HepG2 (cell line): Measurements from ENCODE around the gene DLG4. TPM values are rescaled to one million over a fixed set of nuclear protein-coding genes. Genes with fewer than 3 reads are reported as not detected.

Source experiments
- GATA4 ChIP-seq: sonication (generic); IDR thresholded peaks from 2 replicates; pipeline ENCODE4 v1.6.1; 2016; ENCODE audit warnings: antibody characterized with exemption, low read depth, borderline replicate concordance
- HDAC2 ChIP-seq: sonication (generic); formaldehyde crosslinking; IDR thresholded peaks from 2 replicates; pipeline ENCODE4 v1.4.0; 2020; ENCODE audit warnings: missing genetic modification reagents
- HOXA3 ChIP-seq: sonication (generic); formaldehyde crosslinking; IDR thresholded peaks from 2 replicates; pipeline ENCODE4 v1.5.0; 2020; ENCODE audit warnings: missing genetic modification reagents
- IRF2 ChIP-seq: IDR thresholded peaks from 2 replicates; pipeline ENCODE4 v1.6.1; 2018; ENCODE audit warnings: missing genetic modification reagents, missing compliant biosample characterization
- KDM6A ChIP-seq: IDR thresholded peaks from 2 replicates; pipeline ENCODE4 v1.6.1; 2016; ENCODE audit warnings: low read depth
- PHF21A ChIP-seq: sonication (generic); formaldehyde crosslinking; IDR thresholded peaks from 2 replicates; pipeline ENCODE4 v1.5.0; 2020; ENCODE audit warnings: mild to moderate bottlenecking, missing genetic modification reagents
- POGZ ChIP-seq: sonication (generic); formaldehyde crosslinking; IDR thresholded peaks from 2 replicates; pipeline ENCODE4 v1.4.0; 2020; ENCODE audit warnings: mild to moderate bottlenecking, missing genetic modification reagents
- POLR2AphosphoS5 ChIP-seq: IDR thresholded peaks from 2 replicates; pipeline ENCODE4 v1.6.1; 2012; ENCODE audit warnings: low read depth, low read length
- RXRA ChIP-seq: sonication (generic); formaldehyde crosslinking; IDR thresholded peaks from 2 replicates; pipeline ENCODE4 v1.5.1; 2020; ENCODE audit warnings: missing genetic modification reagents
- SNRNP70 ChIP-seq: fragments of 200-400 bp; formaldehyde crosslinking; IDR thresholded peaks from 2 replicates; pipeline ENCODE4 v1.6.1; 2017; ENCODE audit warnings: mild to moderate bottlenecking, low read depth, low read length, moderate library complexity
- SP1 ChIP-seq, 2 experiments: fragments of 450-650 bp in 1 of 2; sonication (generic) in 1 of 2; formaldehyde crosslinking in 1 of 2; IDR thresholded peaks; 2 replicates each; pipeline versions ENCODE4 v1.4.0 to v1.6.1; 2016 to 2020; ENCODE audit warnings: missing genetic modification reagents in 1 of 2
- SSRP1 ChIP-seq: IDR thresholded peaks from 2 replicates; pipeline ENCODE4 v1.6.1; 2016; ENCODE audit warnings: control low read depth
- TARDBP ChIP-seq: sonication (generic); formaldehyde crosslinking; IDR thresholded peaks from 2 replicates; pipeline ENCODE4 v1.8.0; 2022; ENCODE audit warnings: mild to moderate bottlenecking, missing genetic modification reagents
- THAP11 ChIP-seq: IDR thresholded peaks from 2 replicates; pipeline ENCODE4 v1.6.1; 2016; ENCODE audit warnings: missing biosample characterization, missing genetic modification reagents
- U2AF2 ChIP-seq: fragments of 200-400 bp; formaldehyde crosslinking; IDR thresholded peaks from 2 replicates; pipeline ENCODE4 v1.6.1; 2017; ENCODE audit warnings: low read depth, mild to moderate bottlenecking, low read length
- ZBTB42 ChIP-seq: sonication (generic); formaldehyde crosslinking; IDR thresholded peaks from 2 replicates; pipeline ENCODE4 v1.5.0; 2020; ENCODE audit warnings: mild to moderate bottlenecking, missing genetic modification reagents
- ZNF10 ChIP-seq: sonication (generic); formaldehyde crosslinking; IDR thresholded peaks from 2 replicates; pipeline ENCODE4 v1.4.0; 2020; ENCODE audit warnings: mild to moderate bottlenecking, low read depth, missing genetic modification reagents, borderline replicate concordance
- ZNF121 ChIP-seq: sonication (generic); formaldehyde crosslinking; IDR thresholded peaks from 2 replicates; pipeline ENCODE4 v1.5.0; 2020; ENCODE audit warnings: mild to moderate bottlenecking, missing genetic modification reagents
- ZNF282 ChIP-seq: fragments of 450-650 bp; IDR thresholded peaks from 2 replicates; pipeline ENCODE4 v1.6.1; 2018; ENCODE audit not compliant: partially characterized antibody
- ZNF703 ChIP-seq: sonication (generic); formaldehyde crosslinking; IDR thresholded peaks from 2 replicates; pipeline ENCODE4 v1.5.1; 2020; ENCODE audit warnings: missing genetic modification reagents, mild to moderate bottlenecking, moderate library complexity, borderline replicate concordance
- ZNF709 ChIP-seq: sonication (generic); formaldehyde crosslinking; IDR thresholded peaks from 2 replicates; pipeline ENCODE4 v1.5.0; 2020; ENCODE audit warnings: mild to moderate bottlenecking, missing genetic modification reagents
- ZNF788 ChIP-seq: sonication (generic); formaldehyde crosslinking; IDR thresholded peaks from 2 replicates; pipeline ENCODE4 v1.5.0; 2020; ENCODE audit warnings: mild to moderate bottlenecking, missing genetic modification reagents, borderline replicate concordance
- polyA plus RNA-seq, 8 experiments: library from polyadenylated mRNA; depleted of rRNA in 3 of 8; stranded (reverse) in 7 of 8; unstranded in 1 of 8; fragments of >200 nt; fragmentation: Illumina TruSeq in 4 of 8; extraction: Trizol in 4 of 8; gene quantifications; 2 replicates each; pipeline versions ENCODE4 v1.2.1 to v1.2.3, GENCODE V29; 2011 to 2016; ENCODE audit warnings: low read depth in 4 of 8, missing spikeins in 1 of 8, mixed read lengths in 1 of 8; ENCODE audit not compliant: insufficient read depth in 1 of 8
- total RNA-seq, 5 experiments: library from RNA; depleted of rRNA; stranded (reverse); fragments of >200 nt; fragmentation: Illumina TruSeq; extraction: Trizol; gene quantifications; 2 replicates each; pipeline ENCODE4 v1.2.3, GENCODE V29; 2016; ENCODE audit warnings: low read depth in 1 of 5
- TF ChIP-seq, protein P1 (sequence below): IDR thresholded peaks from 2 replicates; pipeline ENCODE4 v1.6.1; 2016; ENCODE audit warnings: missing compliant biosample characterization, missing genetic modification reagents, borderline replicate concordance
- TF ChIP-seq, protein P2 (sequence below): sonication (generic); formaldehyde crosslinking; IDR thresholded peaks from 2 replicates; pipeline ENCODE4 v1.9.0; 2021; ENCODE audit warnings: missing genetic modification reagents, borderline replicate concordance
- TF ChIP-seq, protein P3 (sequence below): conservative IDR thresholded peaks from 2 replicates; pipeline ENCODE4 v1.6.1; 2018; ENCODE audit warnings: missing genetic modification reagents

DLG4 gene
- total and polyA plus RNA-seq, 2 of the 13 experiments (the other 11 are each of a cell fraction or from before 2014, with no cell fraction given), result 0.71 to 4.3 TPM

DNA sequence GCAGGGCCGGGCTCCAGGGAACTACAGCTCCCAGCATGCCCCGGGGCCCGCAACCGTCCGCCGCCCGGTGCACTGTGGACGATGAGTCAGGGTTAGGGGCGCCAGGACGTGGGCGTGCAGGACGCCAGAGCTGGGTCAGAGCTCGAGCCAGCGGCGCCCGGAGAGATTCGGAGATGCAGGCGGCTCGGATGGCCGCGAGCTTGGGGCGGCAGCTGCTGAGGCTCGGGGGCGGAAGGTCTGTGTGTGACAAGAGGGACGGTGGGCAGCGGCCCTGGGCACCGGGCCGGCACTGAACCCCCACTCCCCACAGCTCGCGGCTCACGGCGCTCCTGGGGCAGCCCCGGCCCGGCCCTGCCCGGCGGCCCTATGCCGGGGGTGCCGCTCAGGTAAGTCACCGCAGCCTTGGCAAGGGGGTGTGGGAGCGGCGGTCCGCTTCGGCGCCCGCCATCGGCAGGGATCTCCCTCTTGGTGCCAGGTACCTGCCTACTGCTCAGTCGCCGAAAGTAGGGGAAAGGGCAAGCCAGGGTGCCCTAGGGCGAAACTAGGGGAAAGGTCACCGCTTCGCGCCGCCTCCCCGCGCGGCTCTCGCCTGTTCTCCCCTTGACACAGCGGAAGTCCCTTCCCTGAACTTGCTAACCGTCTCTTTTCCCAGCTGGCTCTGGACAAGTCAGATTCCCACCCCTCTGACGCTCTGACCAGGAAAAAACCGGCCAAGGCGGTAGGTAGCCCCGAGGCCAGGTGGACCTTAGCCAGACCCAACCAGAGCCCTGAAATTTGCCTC is at the start of gene DLG4, which contains the start of gene ACADVL (continued):
- no peak; the same call in 1 of the 2 replicates for TF ChIP-seq TARDBP (CRISPR knock-in tag)
- peak; percentile 22; the same call in 1 of the 2 replicates for TF ChIP-seq POGZ (CRISPR knock-in tag)
- TF ChIP-seq SP1 (IDR thresholded peaks at IDR 0.05), result no peak
- peak; percentile 24; the same call in 1 of the 2 replicates for TF ChIP-seq SP1 (CRISPR knock-in tag; IDR thresholded peaks at IDR 0.05)
- peak; percentile 69 for TF ChIP-seq GATA4
- TF ChIP-seq HDAC2 (CRISPR knock-in tag), result no peak; the same call in 1 of the 2 replicates
- TF ChIP-seq ZNF121, result no peak
- TF ChIP-seq, protein P1, sequence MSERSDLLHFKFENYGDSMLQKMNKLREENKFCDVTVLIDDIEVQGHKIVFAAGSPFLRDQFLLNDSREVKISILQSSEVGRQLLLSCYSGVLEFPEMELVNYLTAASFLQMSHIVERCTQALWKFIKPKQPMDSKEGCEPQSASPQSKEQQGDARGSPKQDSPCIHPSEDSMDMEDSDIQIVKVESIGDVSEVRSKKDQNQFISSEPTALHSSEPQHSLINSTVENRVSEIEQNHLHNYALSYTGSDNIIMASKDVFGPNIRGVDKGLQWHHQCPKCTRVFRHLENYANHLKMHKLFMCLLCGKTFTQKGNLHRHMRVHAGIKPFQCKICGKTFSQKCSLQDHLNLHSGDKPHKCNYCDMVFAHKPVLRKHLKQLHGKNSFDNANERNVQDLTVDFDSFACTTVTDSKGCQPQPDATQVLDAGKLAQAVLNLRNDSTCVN (CRISPR knock-in tag), result peak; percentile 56; the same call in 1 of the 2 replicates
- TF ChIP-seq ZNF10 (CRISPR knock-in tag), result 0 out of 2 replicates have a peak, but pooled peaks have one; percentile 75
- no peak for TF ChIP-seq U2AF2
- TF ChIP-seq, protein P2, sequence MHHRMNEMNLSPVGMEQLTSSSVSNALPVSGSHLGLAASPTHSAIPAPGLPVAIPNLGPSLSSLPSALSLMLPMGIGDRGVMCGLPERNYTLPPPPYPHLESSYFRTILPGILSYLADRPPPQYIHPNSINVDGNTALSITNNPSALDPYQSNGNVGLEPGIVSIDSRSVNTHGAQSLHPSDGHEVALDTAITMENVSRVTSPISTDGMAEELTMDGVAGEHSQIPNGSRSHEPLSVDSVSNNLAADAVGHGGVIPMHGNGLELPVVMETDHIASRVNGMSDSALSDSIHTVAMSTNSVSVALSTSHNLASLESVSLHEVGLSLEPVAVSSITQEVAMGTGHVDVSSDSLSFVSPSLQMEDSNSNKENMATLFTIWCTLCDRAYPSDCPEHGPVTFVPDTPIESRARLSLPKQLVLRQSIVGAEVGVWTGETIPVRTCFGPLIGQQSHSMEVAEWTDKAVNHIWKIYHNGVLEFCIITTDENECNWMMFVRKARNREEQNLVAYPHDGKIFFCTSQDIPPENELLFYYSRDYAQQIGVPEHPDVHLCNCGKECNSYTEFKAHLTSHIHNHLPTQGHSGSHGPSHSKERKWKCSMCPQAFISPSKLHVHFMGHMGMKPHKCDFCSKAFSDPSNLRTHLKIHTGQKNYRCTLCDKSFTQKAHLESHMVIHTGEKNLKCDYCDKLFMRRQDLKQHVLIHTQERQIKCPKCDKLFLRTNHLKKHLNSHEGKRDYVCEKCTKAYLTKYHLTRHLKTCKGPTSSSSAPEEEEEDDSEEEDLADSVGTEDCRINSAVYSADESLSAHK (CRISPR knock-in tag), result no peak
- TF ChIP-seq IRF2 (CRISPR knock-in tag), result peak; percentile 63; the same call in 1 of the 2 replicates
- TF ChIP-seq ZNF788 (CRISPR knock-in tag), result peak; percentile 48; the same call in 1 of the 2 replicates
- TF ChIP-seq HOXA3 (CRISPR knock-in tag), result peak; percentile 16; the same call in 1 of the 2 replicates
- 0 out of 2 replicates have a peak, but pooled peaks have one; percentile 12 for TF ChIP-seq ZNF709 (CRISPR knock-in tag)
- no peak; the same call in 1 of the 2 replicates for TF ChIP-seq ZNF703 (CRISPR knock-in tag)
- peak; percentile 78 for TF ChIP-seq POLR2AphosphoS5
- TF ChIP-seq PHF21A (CRISPR knock-in tag), result peak; percentile 68
- TF ChIP-seq SSRP1 (CRISPR knock-in tag), result peak; percentile 46; the same call in 1 of the 2 replicates
- no peak for TF ChIP-seq SNRNP70
- no peak for TF ChIP-seq ZNF282
- peak; percentile 98 for TF ChIP-seq THAP11
- TF ChIP-seq ZBTB42 (CRISPR knock-in tag), result 0 out of 2 replicates have a peak, but pooled peaks have one; percentile 72
- peak; percentile 99 for TF ChIP-seq RXRA (CRISPR knock-in tag)
- 0 out of 2 replicates have a peak, but pooled peaks have one; percentile 36 for TF ChIP-seq KDM6A (CRISPR knock-in tag)
- TF ChIP-seq, protein P3, sequence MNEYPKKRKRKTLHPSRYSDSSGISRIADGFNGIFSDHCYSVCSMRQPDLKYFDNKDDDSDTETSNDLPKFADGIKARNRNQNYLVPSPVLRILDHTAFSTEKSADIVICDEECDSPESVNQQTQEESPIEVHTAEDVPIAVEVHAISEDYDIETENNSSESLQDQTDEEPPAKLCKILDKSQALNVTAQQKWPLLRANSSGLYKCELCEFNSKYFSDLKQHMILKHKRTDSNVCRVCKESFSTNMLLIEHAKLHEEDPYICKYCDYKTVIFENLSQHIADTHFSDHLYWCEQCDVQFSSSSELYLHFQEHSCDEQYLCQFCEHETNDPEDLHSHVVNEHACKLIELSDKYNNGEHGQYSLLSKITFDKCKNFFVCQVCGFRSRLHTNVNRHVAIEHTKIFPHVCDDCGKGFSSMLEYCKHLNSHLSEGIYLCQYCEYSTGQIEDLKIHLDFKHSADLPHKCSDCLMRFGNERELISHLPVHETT (CRISPR knock-in tag), result 0 out of 2 replicates have a peak, but pooled peaks have one; percentile 51
